ENCODE results near the gene MRPL42. TPM values are rescaled to one million over a fixed set of nuclear protein-coding genes. Genes with fewer than 3 reads are reported as not detected.

The MRPL42 gene
- total RNA-seq, result 10 to 100 TPM; 15.6 to 66.4 (median 27.2) TPM

DNA sequence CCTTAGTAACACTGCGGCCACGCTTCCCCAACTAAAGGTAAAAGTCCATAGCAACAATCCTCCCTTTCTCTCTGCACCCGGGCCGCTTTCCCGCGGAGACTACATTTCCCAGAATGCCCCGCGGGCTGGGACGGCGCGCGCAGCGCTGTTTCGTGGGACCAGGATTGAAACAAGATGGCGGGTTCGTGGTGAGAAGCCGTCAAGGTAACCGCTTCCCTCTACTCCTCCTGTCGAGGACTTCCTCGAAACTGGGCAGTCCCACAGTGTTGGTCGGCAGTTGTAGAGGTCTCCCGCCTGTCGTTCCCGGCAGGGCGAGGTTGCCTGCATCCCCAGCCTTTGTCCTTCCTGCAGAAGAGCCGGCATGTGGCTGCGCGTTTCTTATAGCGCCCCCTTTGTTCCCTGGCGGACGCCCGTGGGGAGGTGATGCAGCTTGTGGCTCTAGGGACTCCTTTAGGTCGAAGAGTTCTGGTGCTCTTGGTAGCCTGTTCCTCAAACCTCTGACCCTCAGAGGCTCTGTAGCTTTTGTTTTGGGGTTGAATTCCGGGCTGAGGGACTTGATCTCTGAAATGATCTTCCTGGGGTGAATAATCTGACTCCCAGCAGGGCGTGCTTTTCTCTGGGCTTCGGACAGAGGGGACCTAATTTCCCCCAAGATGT is at the start of gene MRPL42:
TSS of gene MRPL42 (plus strand) at position 164 of the 657 bp plus-strand sequence. CDS start 1,772 bp downstream, outside the sequence.
- TF ChIP-seq, protein P1, sequence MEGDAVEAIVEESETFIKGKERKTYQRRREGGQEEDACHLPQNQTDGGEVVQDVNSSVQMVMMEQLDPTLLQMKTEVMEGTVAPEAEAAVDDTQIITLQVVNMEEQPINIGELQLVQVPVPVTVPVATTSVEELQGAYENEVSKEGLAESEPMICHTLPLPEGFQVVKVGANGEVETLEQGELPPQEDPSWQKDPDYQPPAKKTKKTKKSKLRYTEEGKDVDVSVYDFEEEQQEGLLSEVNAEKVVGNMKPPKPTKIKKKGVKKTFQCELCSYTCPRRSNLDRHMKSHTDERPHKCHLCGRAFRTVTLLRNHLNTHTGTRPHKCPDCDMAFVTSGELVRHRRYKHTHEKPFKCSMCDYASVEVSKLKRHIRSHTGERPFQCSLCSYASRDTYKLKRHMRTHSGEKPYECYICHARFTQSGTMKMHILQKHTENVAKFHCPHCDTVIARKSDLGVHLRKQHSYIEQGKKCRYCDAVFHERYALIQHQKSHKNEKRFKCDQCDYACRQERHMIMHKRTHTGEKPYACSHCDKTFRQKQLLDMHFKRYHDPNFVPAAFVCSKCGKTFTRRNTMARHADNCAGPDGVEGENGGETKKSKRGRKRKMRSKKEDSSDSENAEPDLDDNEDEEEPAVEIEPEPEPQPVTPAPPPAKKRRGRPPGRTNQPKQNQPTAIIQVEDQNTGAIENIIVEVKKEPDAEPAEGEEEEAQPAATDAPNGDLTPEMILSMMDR (IDR thresholded peaks at IDR 0.05; ENCODE audit: low read depth), result no peak

DNA sequence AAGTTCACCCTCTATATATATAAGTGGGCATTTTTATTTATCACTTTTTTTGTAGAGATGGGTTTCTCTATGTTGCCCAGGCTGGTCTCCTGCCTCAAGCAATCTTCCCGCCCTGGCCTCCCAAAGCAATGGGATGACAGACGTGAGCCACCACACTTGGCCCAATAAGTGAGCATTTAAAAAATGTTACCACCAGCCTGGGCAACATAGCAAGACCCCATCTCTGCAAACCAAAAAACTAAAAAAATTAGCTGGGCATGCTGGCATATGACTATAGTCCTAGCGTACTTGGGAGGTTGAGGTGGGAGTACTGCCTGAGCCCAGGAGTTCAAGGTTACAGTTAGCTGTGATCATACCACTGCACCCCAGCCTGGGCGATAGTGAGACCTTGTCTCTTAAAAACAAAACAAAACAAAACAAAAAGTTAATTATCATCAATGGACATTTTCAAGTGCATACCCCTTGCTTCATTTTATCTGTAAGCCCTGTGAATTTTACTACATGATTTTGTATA is 49.3 kb upstream of the MRPL42 start:
- TF ChIP-seq, protein P1 (IDR thresholded peaks at IDR 0.05; ENCODE audit: low read depth), result no peak

DNA sequence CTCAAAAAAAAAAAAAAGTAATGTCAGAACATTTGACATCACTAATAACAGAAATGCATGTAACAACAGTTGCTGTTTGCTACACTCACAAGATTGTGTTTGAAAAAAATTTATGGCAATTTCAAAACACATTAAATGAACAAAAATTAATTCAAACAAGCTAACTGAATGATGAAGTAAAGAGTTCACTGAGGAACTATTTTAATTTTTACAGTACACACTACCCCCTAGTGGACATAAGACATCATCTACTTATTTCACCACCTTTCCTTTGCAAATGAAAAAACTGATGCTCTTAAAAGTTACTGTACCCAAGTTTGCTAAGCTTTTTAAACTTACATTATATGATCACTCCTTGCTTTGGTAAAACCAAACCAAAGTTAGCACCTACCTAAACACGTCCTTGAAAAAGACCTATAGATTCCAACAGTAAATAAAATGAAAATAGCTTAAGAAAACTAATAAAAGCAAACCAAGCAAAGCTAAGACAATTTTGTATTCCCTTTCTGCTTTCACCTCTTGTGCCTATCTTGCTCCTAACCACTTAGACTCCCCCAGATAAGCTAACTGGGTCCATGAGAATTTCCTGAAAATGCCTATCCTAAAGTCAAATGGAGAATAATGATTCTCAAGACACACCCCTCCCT is 47.8 kb upstream of the MRPL42 start:
- TF ChIP-seq, protein P1 (IDR thresholded peaks at IDR 0.05; ENCODE audit: low read depth), result no peak

DNA sequence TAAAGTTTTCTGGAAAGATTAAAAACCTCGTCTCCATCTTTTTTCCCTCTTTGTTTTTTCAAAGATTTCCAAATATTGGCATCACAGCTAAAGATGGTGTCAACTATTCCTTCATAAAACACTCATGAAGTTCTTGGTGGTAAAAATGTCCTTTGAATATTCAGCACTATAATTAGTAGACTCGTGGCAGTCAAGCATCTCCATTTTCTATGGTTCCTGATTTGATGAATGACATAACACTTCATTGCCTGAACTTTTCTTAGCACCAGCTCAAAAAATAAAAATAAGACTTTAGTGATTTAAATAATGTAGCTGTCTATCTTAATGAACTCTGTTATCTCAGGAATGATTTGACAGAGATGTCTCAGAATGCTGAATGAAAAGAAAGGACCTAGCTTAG is 45.3 kb upstream of the MRPL42 start:
- TF ChIP-seq, protein P1 (IDR thresholded peaks at IDR 0.05; ENCODE audit: low read depth), result no peak

DNA sequence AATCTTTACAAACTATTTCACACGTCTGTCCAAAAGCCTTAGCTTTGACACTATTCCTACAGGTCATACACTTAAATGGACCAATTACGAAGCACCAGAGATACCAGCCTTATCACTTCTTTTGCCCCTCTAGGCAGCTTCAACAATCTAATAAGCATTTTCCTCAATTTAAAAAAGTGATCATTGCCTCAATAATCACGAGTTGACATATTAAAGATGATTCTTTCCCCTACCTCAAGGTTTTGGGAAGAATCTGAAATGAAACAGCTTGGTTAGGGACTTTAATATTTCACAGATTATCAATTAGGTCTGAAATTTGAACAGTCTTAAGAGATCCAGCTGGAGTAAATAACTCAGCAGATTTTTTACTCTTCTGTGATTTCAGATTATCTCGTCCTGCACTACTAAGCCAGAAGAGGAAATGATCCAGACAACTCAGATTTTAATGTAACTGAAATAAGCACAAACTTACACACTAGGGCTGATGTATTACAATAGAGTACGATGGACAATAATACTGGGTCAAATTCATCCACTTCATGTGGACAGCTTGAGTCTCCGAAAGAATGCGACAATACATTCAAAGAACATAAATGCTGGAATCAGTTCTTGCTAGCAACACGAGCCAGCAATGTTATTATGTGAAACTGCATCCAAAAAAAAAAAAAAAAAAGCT is 41.4 kb upstream of the MRPL42 start:
- TF ChIP-seq, protein P1 (IDR thresholded peaks at IDR 0.05; ENCODE audit: low read depth), result no peak

DNA sequence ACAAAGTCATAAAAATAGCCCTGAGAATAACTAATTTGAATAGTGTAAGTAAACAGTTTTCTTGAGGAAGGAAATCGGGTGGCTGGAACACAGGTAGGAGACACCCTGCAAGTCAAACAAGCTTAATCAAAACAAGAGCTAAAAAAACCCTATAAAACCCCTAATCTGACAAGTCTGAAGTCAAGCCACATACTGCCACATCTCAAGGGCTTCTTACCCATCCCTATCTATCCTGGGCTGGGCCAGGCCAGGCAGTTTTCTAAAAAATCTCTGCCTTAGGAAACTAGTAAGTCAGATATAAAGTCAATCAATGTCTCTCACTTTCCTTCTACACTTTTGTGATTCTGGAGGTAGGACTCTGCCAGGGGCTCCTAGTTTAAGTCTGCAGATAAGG is 40.9 kb upstream of the MRPL42 start:
- TF ChIP-seq, protein P1 (IDR thresholded peaks at IDR 0.05; ENCODE audit: low read depth), result no peak
